Chondrocyte (in vitro differentiated cells): ENCODE data around the gene SET. TPM values are rescaled to one million over a fixed set of nuclear protein-coding genes. Genes with fewer than 3 reads are reported as not detected.

ENCODE experiments used
- DNase-seq: peaks from one replicate; pipeline ENCODE4 v3.0.0; 2021; ENCODE audit warnings: mixed read lengths, low spot score
- H3K27ac Mint-ChIP-seq: one replicate; pipeline ENCODE4 v1.8.0; 2021; ENCODE audit warnings: mild to moderate bottlenecking, moderate library complexity, mixed read lengths; ENCODE audit not compliant: unreplicated experiment
- H3K27me3 Mint-ChIP-seq: 2 replicates; pipeline ENCODE4 v1.8.0; 2021; ENCODE audit warnings: low read depth, mixed read lengths
- H3K36me3 Mint-ChIP-seq: 2 replicates; pipeline ENCODE4 v1.8.0; 2021; ENCODE audit warnings: low read depth, mixed read lengths
- H3K4me1 Mint-ChIP-seq: 2 replicates; pipeline ENCODE4 v1.8.0; 2021; ENCODE audit warnings: low read depth, mild to moderate bottlenecking, mixed read lengths
- H3K4me3 Mint-ChIP-seq: one replicate; pipeline ENCODE4 v1.8.0; 2021; ENCODE audit warnings: mild to moderate bottlenecking, moderate library complexity, mixed read lengths; ENCODE audit not compliant: unreplicated experiment
- H3K9me3 Mint-ChIP-seq: 2 replicates; pipeline ENCODE4 v1.8.0; 2021; ENCODE audit warnings: low read depth, mixed read lengths
- total RNA-seq: library from RNA; stranded (reverse); gene quantifications from 3 replicates; pipeline ENCODE4 v1.2.1, GENCODE V29; 2021
- TF ChIP-seq, protein P1 (sequence below): fragments of 200-600 bp; sonication (generic); IDR thresholded peaks from 2 replicates; pipeline ENCODE4 v1.5.0; 2021; ENCODE audit warnings: antibody characterized with exemption, mild to moderate bottlenecking, moderate library complexity

SET gene
- total RNA-seq, 1 donor from 2014 or later: 235 TPM

DNA sequence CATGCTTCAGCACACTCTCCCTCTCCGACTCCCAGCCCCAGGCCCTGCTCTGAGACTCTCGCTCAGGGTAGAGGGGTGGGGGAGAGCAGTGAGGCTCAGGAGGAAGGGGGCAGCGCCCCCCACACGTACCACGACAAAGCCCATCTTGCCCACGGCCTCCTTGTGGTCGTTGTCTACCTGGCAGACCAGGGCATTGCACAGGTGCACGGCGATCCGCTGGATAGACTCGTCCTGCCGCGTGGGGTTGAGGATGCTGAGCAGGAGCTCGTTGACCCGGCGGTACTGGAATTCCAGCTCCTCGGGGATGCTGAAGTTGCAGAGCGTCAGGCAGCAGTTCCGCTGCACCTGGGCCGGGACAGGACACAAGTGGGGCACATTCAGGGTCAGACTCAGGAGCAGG is 53.4 kb downstream of the SET start:
- no peak for DNase-seq
- H3K27ac Mint-ChIP-seq: no peak overlapping the region
- TF ChIP-seq, protein P1, sequence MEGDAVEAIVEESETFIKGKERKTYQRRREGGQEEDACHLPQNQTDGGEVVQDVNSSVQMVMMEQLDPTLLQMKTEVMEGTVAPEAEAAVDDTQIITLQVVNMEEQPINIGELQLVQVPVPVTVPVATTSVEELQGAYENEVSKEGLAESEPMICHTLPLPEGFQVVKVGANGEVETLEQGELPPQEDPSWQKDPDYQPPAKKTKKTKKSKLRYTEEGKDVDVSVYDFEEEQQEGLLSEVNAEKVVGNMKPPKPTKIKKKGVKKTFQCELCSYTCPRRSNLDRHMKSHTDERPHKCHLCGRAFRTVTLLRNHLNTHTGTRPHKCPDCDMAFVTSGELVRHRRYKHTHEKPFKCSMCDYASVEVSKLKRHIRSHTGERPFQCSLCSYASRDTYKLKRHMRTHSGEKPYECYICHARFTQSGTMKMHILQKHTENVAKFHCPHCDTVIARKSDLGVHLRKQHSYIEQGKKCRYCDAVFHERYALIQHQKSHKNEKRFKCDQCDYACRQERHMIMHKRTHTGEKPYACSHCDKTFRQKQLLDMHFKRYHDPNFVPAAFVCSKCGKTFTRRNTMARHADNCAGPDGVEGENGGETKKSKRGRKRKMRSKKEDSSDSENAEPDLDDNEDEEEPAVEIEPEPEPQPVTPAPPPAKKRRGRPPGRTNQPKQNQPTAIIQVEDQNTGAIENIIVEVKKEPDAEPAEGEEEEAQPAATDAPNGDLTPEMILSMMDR: no peak
- H3K4me1 Mint-ChIP-seq: no peaks in the 10 kb centered on the region
- H3K36me3 Mint-ChIP-seq: peaks cover 12% of the 10 kb centered on the region
- H3K9me3 Mint-ChIP-seq: no peaks in the 10 kb centered on the region
- H3K4me3 Mint-ChIP-seq: no peak overlapping the region
- no peaks in the 10 kb centered on the region for H3K27me3 Mint-ChIP-seq

DNA sequence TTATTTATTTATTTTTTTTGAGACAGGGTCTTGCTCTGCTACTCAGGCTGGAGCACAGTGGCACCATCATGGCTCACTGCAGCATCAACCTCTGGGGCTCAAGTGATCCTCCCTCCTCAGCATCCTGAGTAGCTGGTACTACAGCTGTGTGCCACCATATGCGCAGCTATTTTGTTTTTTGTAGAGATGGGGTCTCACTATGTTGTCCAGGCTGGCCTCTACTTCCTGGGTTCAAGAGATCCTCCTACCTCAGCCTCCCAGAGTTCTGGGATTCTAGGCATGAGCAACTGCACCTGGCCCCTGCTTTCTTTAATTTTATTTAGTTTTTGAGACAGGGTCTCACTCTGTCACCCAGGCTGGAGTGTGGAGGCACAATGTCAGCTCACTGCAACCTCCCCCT is 54.4 kb downstream of the SET start:
- H3K36me3 Mint-ChIP-seq: peaks cover 10% of the 10 kb centered on the region
- no peak for DNase-seq
- H3K27ac Mint-ChIP-seq: no peak overlapping the region
- no peaks in the 10 kb centered on the region for H3K9me3 Mint-ChIP-seq
- TF ChIP-seq, protein P1: no peak
- H3K4me1 Mint-ChIP-seq: no peaks in the 10 kb centered on the region
- no peak overlapping the region for H3K4me3 Mint-ChIP-seq
- H3K27me3 Mint-ChIP-seq: no peaks in the 10 kb centered on the region

Other genes starting within 250 kb of the SET start
- 25.6 to 34.1 TPM (median 28.7 TPM) in 3 replicates for gene ODF2, start 233.2 kb upstream of the SET start, total RNA-seq
- 12.3 to 18.1 TPM (median 12.8 TPM) in 3 replicates for gene GLE1, start 184.5 kb upstream of the SET start, total RNA-seq
- gene SPTAN1, start 136.6 kb upstream of the SET start, total RNA-seq: 376 to 419 TPM (median 378 TPM) in 3 replicates
- 23.4 to 41.0 TPM (median 24.0 TPM) in 3 replicates for gene DYNC2I2, start 32.4 kb upstream of the SET start, total RNA-seq
- gene PKN3, start 13.3 kb downstream of the SET start, total RNA-seq: 3.1 to 4.2 TPM (median 4.2 TPM) in 3 replicates
- gene ZDHHC12, start 34.9 kb downstream of the SET start, total RNA-seq: 23.6 to 24.7 TPM (median 24.3 TPM) in 3 replicates
- gene ZER1, start 82.7 kb downstream of the SET start, total RNA-seq: 33.0 to 42.7 TPM (median 33.8 TPM) in 3 replicates
- gene TBC1D13, start 98.0 kb downstream of the SET start, total RNA-seq: 23.5 to 32.1 TPM (median 26.5 TPM) in 3 replicates
- 22.3 to 24.6 TPM (median 23.1 TPM) in 3 replicates for gene ENDOG, start 129.3 kb downstream of the SET start, total RNA-seq
- 25.6 to 27.6 TPM (median 26.3 TPM) in 3 replicates for gene SPOUT1, start 140.6 kb downstream of the SET start, total RNA-seq
- gene KYAT1, start 192.7 kb downstream of the SET start, total RNA-seq: 3.3 to 7.0 TPM (median 3.6 TPM) in 3 replicates
- gene LRRC8A, start 192.9 kb downstream of the SET start, total RNA-seq: 36.9 to 58.9 TPM (median 55.0 TPM) in 3 replicates
- 2.8 to 4.4 TPM (median 3.4 TPM) in 3 replicates for gene PHYHD1, start 231.8 kb downstream of the SET start, total RNA-seq